NCI-H1092 treated with DMSO at 0.1 percent for 48 hours (cell line): ENCODE data around the gene SREK1.

ENCODE experiments used
- DNase-seq: peaks from one replicate; lab custom pipeline; 2025; lab: John Stamatoyannopoulos, UW

SREK1 gene

GRCh38 chr5:66164044-66164790, 20.1 kb downstream of the SREK1 start:
- no peak for DNase-seq

DNA sequence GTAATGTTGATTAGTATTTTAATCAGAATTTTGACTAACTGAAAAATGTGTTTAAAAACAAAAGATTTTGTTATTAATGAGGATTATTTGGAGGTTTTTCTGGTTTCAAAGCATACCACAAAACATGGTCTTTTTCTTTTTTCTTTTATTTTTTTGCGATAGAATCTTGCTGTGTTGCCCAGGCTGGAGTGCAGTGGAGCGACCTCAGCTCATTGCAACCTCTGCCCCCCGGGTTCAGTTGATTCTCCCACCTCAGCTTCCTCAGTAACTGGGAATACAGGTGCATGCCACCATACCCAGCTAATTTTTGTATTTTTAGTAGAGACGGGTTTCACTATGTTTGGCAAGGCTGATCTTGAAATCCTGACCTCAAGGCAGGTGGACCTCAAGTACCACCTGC, 24.1 kb downstream of the SREK1 start:
- DNase-seq: no peak

GRCh38 chr5:66169534-66169933, 25.4 kb downstream of the SREK1 start:
- no peak for DNase-seq

- DNase-seq: no peak
These were observed 26.3 kb downstream of the SREK1 start for GRCh38 chr5:66170195-66170919.

GRCh38 chr5:66171349-66172344, 27.5 kb downstream of the SREK1 start:
- peak; percentile 3 for DNase-seq

- DNase-seq: no peak
These were observed 30.2 kb downstream of the SREK1 start for GRCh38 chr5:66174338-66174737.

GRCh38 chr5:66178799-66179198, 34.7 kb downstream of the SREK1 start:
- DNase-seq: no peak

DNA sequence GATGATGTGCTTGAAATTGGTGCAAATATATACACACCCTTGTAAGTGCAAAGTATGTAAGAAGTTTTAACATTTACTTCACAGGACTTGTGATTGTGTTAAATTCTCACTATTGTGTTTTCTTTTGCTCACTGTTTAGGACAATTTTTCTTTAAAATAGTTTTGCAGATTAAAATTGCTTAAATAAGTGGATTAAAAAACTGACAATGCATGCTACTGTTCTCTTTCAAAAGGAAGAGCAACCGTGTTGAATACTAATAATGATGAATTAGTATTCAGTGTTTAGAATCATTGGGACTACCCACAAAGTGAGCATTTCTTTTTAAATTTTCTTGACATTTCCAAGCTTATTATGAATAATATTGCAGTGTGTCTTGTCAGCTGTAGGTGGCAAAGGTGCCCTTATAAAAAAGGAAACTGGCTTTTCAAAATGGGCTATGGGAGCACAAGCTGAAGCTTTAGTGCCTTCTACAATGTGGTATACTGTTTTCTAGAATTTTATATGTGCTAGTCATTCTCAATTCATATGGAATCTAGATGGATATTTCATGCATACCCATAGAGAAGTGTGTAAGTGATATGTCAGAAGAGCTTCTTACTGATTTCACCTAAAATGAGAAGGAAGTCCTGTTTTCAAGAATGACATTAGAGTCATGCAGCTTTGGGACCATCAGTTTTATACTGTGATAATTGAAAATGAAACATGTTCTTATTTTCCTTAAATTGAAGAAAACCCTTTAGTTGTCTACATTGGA, 35.4 kb downstream of the SREK1 start:
- no peak for DNase-seq

GRCh38 chr5:66180282-66181155, 36.4 kb downstream of the SREK1 start:
- DNase-seq: no peak

- DNase-seq: no peak
These were observed 42.0 kb downstream of the SREK1 start for GRCh38 chr5:66186108-66186507.

DNA sequence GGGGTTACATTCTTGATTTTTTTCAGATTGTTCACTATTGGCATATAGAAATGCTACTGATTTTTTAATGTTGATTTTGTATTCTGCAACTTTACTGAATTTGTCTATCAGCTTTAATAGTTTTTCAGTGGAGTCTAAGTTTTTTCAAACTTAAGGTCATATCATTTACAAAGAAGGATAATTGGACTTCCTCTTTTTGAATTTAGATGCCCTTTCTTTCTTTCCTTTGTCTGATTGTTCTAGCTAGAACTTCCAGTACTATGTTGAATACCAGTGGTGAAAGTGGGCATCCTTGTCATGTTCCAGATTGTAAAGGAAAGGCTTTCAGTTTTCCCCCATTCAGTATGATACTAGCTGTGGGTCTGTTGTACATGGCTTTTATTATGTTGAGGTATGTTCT, 49.3 kb downstream of the SREK1 start:
- no peak for DNase-seq

DNA sequence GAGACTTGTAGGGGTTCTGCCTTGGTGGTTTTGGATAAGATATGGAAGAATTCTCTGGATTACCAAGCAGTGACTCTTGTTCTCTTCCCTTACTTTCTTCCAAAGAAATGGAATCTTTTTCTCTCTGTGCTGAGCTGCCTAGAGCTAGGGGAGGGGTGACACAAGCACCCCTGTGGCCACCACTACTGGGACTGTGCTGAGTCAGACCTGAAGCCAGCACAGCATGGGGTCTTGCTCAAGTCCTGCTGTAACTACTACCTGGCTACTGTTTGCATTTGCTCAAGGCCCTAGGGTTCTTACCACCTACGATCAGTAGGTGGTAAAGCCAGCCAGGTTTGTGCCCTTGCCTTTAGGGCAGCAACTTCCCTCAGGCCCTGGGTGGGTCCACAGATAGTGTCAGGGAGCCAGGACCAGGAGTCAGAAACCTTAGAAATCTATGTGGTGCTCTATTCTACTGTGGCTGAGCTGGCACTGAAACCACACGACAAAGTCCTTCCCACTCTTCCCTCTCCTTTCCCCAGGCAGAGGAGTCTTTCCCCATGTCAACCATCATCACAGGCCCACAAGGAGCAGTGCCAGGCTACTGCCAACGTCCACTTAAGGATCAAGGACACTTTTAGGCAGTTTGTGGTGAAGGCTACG, 53.8 kb downstream of the SREK1 start:
- no peak for DNase-seq

GRCh38 chr5:66198837-66199236, 54.7 kb downstream of the SREK1 start:
- DNase-seq: no peak

GRCh38 chr5:66203531-66203930, 59.4 kb downstream of the SREK1 start:
- no peak for DNase-seq

DNA sequence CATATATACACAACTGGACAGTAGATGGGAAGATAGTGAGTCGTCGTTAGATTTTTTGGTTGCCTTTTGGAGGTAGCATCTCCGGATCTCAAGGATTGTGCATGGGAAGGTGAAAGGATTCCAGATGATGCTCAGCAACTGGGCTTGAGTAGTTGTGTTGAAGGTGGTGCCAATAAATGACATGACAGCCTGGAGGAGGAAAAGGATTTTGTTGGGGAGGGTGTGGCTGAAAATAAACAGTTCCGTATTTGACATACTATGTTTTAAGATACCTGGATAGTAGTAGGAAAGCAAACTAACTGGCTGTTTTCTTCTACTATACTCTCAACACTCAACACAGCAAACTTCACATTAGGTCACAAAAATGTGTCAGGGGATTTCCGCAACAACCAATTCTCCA, 62.4 kb downstream of the SREK1 start:
- DNase-seq: no peak

DNA sequence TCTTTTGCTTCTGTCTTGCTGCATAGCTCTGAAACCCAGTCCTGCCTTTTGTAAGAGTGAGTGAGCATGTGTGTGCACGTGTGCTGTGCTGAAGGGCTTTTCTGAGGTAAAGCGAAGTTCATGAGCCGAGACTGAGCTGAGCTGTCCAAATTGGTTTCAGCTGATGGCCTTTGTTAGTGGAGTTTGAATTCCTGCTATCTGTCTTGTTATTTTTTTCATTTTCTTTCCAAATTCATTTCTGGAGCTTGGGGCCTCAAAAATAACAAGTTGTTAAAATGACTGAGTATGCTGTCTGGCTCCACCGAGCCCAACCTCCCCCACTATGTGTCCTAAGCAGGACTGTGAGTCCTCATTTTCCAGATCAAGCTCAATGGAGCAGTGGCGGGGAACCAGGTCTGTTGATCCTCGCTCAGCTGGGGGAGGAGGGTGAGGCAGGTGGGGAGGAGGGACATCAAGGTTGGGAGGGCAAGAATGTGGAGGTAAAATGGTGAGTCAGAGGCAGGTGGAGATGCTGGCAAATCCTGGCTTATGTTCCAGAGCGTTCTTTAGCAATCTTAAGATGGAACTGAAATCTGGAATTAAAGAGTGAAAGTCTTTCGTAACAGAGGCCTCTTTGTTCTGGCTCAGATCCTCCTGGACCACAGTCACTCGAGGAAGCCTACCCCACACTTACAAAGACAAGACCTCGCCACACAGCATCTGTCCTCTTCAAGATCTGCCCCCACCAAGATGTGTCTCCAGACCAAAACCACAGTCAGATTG, 63.9 kb downstream of the SREK1 start:
- no peak for DNase-seq

DNA sequence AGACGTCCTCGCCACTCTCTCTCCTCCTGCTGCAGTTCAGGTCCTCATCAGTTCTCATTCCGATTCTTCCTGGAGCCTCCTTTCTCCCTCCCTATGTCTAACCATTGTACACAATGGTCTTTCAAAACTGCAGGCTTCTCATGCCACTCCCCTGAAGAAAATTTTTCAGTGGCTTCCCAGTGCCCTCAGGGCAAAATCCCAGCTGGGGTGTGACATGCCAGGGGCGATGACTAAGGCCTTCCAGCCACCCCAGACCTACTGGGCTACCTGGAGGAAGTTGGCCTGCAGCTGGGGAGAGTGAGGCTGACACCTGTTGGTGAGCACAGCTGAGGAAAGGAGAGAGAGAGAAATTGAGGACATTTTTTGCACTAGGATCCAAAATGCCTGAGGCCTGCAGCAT, 65.2 kb downstream of the SREK1 start:
- DNase-seq: no peak

- no peak for DNase-seq
These were observed 65.7 kb downstream of the SREK1 start for GRCh38 chr5:66209794-66210193.

DNA sequence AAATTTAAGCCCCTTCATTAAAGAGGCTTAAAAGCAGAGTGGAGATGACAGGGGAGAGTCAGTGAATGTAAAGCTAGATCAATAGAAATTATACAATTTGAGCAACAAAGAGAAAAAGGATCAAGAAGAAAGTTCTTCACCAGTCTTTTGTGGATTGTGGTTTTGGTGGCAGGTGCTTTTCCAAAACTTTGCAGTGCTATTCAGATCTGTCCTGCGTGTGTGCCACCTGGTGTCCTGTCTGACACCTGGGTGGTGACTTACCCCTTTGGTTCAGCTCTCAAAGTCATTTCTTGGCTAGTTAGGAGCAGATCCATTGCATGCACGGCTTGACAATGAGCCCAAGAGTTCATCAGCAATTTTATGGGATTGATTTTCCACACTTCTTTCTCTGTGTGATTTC, 69.4 kb downstream of the SREK1 start:
- no peak for DNase-seq
